ENCODE measurements around the gene PODNL1. TPM values are rescaled to one million over a fixed set of nuclear protein-coding genes. Genes with fewer than 3 reads are reported as not detected.

The PODNL1 gene
- polyA plus RNA-seq, 1 donor (not counting 4 experiments of a cell fraction or from before 2014, with no cell fraction given): 1.0 TPM

DNA sequence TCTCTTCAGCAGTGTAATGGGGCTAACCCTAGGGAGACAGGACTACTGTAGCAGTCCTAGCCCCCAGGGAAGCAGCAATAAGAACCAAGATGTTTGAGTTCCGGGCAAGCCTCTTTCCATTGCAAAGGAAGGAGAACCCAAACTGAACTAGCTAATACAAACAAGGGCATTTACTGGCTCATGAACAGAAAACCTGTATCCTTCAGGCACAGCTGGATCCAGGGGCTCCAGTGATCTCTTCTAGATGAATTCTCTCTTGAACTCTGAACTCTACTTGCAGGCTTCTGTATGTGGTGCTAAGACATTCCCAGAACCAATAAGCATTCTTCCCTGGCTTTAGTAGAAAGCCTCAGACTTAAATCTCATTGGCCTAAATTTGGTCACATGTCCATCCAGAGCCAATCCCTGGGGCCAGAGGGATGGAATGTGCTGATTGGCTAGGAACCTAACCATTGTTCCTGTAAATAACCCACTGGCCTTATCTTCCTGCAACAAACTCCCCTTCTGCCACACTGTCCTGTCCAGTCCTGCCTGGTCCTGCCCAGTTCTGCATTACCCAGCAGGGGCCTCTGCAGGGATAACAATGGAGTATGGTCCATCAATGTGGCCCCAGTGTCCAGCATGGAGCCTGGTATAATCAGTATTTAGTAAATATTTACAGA, 3.9 kb upstream of the PODNL1 start:
- DNase-seq (ENCODE audit: low read depth, low spot score) (no peak), FAIRE-seq (peak; percentile 32)

DNA sequence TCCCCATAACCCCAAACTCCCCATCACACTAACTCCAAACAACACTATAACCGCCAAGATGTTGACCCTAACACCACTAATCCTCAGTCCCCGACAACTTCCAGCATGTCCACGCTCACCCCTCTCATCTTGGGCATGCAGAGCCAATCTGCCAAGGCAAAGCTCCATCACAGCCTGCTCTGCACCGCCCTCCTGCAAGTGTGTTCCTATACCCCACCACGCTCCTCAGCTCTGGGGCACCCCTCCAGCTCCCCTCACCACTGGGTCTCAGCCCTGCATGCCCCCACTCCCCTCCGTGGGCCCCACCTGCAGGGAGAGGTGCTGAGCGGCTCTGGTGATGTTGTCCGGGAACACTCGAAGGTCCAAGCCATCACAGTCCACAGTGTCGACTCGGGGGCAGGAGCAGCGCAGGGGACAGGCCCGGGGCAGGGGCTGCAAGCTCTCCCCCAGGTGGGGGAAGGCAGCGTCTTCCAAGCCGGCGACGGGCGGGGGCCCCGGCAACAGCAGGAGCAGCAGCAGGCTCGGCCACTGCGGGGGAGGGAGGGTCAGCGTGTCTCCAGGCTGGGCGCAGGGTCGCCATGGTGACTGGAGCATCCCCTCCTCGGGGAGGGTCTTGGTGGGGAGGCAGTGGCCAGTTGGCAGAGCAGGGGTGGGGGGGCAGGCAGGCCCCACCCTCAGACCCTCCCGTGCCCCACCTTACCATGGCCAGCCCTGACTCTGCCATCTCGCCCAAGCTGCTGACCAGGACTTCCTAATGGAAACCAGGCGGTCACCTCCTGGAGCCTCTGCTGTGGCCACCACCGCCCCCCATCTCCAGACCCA, 527 bp downstream of the PODNL1 start:
- H3K27ac ChIP-seq (ENCODE audit: control insufficient read depth, insufficient read depth, low read length): no peak overlapping the region
- H3K79me2 ChIP-seq (ENCODE audit: control insufficient read depth, insufficient read depth, low read length): no peaks in the 10 kb centered on the region
- no peak for TF ChIP-seq EZH2 (IDR thresholded peaks at IDR 0.05; ENCODE audit: low read length)
- TF ChIP-seq, protein P1, sequence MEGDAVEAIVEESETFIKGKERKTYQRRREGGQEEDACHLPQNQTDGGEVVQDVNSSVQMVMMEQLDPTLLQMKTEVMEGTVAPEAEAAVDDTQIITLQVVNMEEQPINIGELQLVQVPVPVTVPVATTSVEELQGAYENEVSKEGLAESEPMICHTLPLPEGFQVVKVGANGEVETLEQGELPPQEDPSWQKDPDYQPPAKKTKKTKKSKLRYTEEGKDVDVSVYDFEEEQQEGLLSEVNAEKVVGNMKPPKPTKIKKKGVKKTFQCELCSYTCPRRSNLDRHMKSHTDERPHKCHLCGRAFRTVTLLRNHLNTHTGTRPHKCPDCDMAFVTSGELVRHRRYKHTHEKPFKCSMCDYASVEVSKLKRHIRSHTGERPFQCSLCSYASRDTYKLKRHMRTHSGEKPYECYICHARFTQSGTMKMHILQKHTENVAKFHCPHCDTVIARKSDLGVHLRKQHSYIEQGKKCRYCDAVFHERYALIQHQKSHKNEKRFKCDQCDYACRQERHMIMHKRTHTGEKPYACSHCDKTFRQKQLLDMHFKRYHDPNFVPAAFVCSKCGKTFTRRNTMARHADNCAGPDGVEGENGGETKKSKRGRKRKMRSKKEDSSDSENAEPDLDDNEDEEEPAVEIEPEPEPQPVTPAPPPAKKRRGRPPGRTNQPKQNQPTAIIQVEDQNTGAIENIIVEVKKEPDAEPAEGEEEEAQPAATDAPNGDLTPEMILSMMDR (optimal IDR thresholded peaks at IDR 0.05 in 1 of 3, IDR thresholded peaks at IDR 0.05 in 1 of 3, conservative IDR thresholded peaks at IDR 0.05 in 1 of 3; ENCODE audit: extremely low read depth in 1 of 3, insufficient read depth in 2 of 3, low read length in 3 of 3): no peak
- no peak overlapping the region for H3K4me2 ChIP-seq (ENCODE audit: control insufficient read depth, extremely low read depth, insufficient read depth, low read depth, low read length)
- DNase-seq (ENCODE audit: low read depth, low spot score): no peak
- dilution Hi-C loops (cut with MboI; ENCODE audit: extremely low pct_ligation_motif_present, low sequenced_read_pairs): no loop called here
- H3K9ac ChIP-seq (ENCODE audit: control insufficient read depth, extremely low read depth, insufficient read depth, low read length): no peak overlapping the region
- peaks cover 15% of the 10 kb centered on the region for H3K27me3 ChIP-seq (ENCODE audit: control insufficient read depth, extremely low read depth, insufficient read depth, low read length)
- H3K9me1 ChIP-seq (ENCODE audit: control insufficient read depth, extremely low read depth, insufficient read depth, low read length): no peaks in the 10 kb centered on the region
- no peak overlapping the region for H3K4me3 ChIP-seq (ENCODE audit: control insufficient read depth in 2 of 3, extremely low read depth in 1 of 3, insufficient read depth in 2 of 3, low read depth in 1 of 3, low read length in 3 of 3)
- no peak for FAIRE-seq
- no peaks in the 10 kb centered on the region for H4K20me1 ChIP-seq (ENCODE audit: control insufficient read depth, extremely low read depth, insufficient read depth, low read length)
- no peak overlapping the region for H2AFZ ChIP-seq (ENCODE audit: control insufficient read depth, low read length)
- no peaks in the 10 kb centered on the region for H3K9me3 ChIP-seq (ENCODE audit: control insufficient read depth, low read depth, low read length)
- H3K36me3 ChIP-seq (ENCODE audit: control insufficient read depth in 2 of 2, extremely low read depth in 1 of 2, insufficient read depth in 2 of 2, low read length in 2 of 2): no peaks in the 10 kb centered on the region
- H3K4me1 ChIP-seq (ENCODE audit: control insufficient read depth, extremely low read depth, insufficient read depth, low read length): no peaks in the 10 kb centered on the region

More for the DNA sequence above, 3.9 kb upstream of the PODNL1 start:
- no peak overlapping the region for H3K4me3 ChIP-seq (ENCODE audit: control insufficient read depth in 2 of 3, extremely low read depth in 1 of 3, insufficient read depth in 2 of 3, low read depth in 1 of 3, low read length in 3 of 3)
- no peaks in the 10 kb centered on the region for H3K36me3 ChIP-seq (ENCODE audit: control insufficient read depth in 2 of 2, extremely low read depth in 1 of 2, insufficient read depth in 2 of 2, low read length in 2 of 2)
- H3K4me2 ChIP-seq (ENCODE audit: control insufficient read depth, extremely low read depth, insufficient read depth, low read depth, low read length): no peak overlapping the region
- no peaks in the 10 kb centered on the region for H3K9me3 ChIP-seq (ENCODE audit: control insufficient read depth, low read depth, low read length)
- TF ChIP-seq, protein P1 (optimal IDR thresholded peaks at IDR 0.05 in 1 of 3, IDR thresholded peaks at IDR 0.05 in 1 of 3, conservative IDR thresholded peaks at IDR 0.05 in 1 of 3; ENCODE audit: extremely low read depth in 1 of 3, insufficient read depth in 2 of 3, low read length in 3 of 3): no peak
- TF ChIP-seq EZH2 (IDR thresholded peaks at IDR 0.05; ENCODE audit: low read length): no peak
- H2AFZ ChIP-seq (ENCODE audit: control insufficient read depth, low read length): no peak overlapping the region
- H3K4me1 ChIP-seq (ENCODE audit: control insufficient read depth, extremely low read depth, insufficient read depth, low read length): peaks cover 11% of the 10 kb centered on the region
- no peak overlapping the region for H3K27ac ChIP-seq (ENCODE audit: control insufficient read depth, insufficient read depth, low read length)
- peaks cover 5% of the 10 kb centered on the region for H3K27me3 ChIP-seq (ENCODE audit: control insufficient read depth, extremely low read depth, insufficient read depth, low read length)
- no peaks in the 10 kb centered on the region for H4K20me1 ChIP-seq (ENCODE audit: control insufficient read depth, extremely low read depth, insufficient read depth, low read length)
- H3K9ac ChIP-seq (ENCODE audit: control insufficient read depth, extremely low read depth, insufficient read depth, low read length): no peak overlapping the region
- H3K9me1 ChIP-seq (ENCODE audit: control insufficient read depth, extremely low read depth, insufficient read depth, low read length): no peaks in the 10 kb centered on the region
- H3K79me2 ChIP-seq (ENCODE audit: control insufficient read depth, insufficient read depth, low read length): no peaks in the 10 kb centered on the region
- dilution Hi-C loops (cut with MboI; ENCODE audit: extremely low pct_ligation_motif_present, low sequenced_read_pairs): no loop called here

All from keratinocyte (primary cell).